NK-92 (cell line): Measurements from ENCODE around the gene CLCNKA.
"Not testable (repeated sequence)": the region's sequence is repeated elsewhere in the genome, so short reads cannot be mapped to it uniquely, and the experiment has no call there.

Experiments used
- DNase-seq: peaks from one replicate; lab custom pipeline; 2025; ENCODE audit not compliant: unreplicated experiment; lab: John Stamatoyannopoulos, UW

CLCNKA gene

GRCh38 chr1:16039871-16040270 lies 18.0 kb downstream of the CLCNKA start:
- not testable (repeated sequence) for DNase-seq

- no peak for DNase-seq
These were observed 19.4 kb downstream of the CLCNKA start for GRCh38 chr1:16041200-16041599.

- DNase-seq: no peak
These were observed 20.3 kb downstream of the CLCNKA start for GRCh38 chr1:16042096-16042495.

GRCh38 chr1:16042654-16043053 lies 20.8 kb downstream of the CLCNKA start:
- not testable (repeated sequence) for DNase-seq

- DNase-seq: no peak
These were observed 21.7 kb downstream of the CLCNKA start, which contains the start of gene CLCNKB for GRCh38 chr1:16043521-16043920. Gene CLCNKB, plus strand, starts transcription at chr1:16043782. Its CDS starts 711 bp downstream, at chr1:16044493.

DNA sequence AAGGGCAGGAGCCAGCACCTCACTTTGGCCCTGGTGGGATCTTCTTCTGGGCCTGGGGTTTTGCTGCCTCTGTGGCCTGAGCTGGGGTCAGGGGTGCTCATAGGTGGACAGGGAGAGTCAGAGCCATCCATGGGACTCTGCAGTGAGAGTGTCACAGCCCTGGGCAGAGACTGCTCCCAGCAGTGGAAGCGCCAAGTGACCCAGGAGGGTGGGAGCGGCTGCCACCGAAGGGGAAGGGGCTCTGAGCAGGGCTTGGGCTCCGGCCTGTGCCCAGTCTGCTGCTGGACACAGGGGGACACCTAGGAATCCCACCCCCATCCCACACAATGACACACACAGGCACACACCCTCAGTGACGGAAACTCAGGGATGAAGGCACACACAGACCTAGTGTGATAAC lies 22.1 kb downstream of the CLCNKA start:
- DNase-seq: no peak

- DNase-seq: no peak
These were observed 25.0 kb downstream of the CLCNKA start for GRCh38 chr1:16046842-16047241.

DNA sequence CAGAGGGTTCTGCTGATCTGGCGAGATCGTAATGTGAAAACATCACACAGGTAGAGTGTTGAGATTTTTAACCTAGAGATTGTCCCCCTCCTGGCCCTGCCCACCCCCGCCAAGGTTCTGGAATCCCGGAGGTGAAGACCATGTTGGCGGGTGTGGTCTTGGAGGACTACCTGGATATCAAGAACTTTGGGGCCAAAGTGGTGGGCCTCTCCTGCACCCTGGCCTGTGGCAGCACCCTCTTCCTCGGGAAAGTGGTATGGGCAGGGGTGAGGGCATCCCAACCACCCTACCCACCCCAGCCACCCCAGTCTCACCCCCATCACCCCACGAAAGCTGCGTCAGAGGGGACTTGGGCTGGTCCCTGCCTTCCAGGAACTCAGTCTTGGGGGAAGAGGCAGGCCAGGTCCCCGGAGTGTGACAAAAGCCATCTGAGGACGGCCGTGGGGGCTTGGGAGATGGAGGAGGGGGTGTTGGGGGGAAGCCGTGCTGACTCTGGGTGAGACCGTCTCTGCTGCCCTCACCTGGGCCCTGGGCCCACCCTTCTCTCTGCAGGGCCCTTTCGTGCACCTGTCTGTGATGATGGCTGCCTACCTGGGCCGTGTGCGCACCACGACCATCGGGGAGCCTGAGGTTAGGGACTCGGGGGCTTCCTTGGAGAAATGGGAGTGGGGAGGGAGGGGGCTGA lies 26.1 kb downstream of the CLCNKA start:
- no peak for DNase-seq

- no peak for DNase-seq
These were observed 26.8 kb downstream of the CLCNKA start for GRCh38 chr1:16048573-16049189.

DNA sequence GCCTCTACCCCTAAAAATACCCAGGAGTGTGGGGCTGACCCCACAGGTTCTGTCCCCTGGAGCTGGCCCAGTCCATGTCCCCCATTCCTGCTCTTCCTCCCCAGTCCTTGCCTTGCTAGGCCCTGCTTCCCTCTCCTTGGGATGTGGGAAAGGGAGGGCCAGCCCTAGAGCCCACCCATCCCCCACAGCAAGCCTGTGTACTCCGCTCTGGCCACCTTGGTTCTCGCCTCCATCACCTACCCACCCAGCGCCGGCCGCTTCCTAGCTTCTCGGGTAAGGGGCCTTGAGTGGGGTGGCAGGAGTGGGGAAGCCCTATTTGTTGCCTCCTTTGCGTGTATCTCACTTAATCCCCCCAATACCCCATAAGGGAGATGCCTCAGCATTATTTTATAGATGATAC lies 28.5 kb downstream of the CLCNKA start:
- no peak for DNase-seq

DNA sequence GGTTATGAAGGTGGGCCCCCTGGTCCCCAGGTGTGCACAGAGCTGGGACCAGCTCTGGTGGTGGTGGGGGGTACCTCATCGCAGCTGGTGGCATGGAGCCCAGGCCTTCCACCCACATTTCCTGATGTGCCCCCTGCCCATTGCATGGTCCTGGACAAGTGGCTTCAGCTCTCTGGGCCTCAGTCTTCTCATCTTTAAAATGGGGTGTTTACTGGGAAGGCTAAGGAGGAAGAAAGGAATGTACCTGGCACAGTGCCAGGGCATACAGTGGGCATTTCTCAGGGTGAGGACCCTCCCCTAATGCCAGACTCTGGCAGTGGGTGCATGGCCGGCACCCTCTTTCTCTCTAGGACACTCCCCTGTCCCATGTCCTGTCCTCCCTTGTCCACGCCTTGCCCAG lies 29.2 kb downstream of the CLCNKA start:
- DNase-seq: no peak

GRCh38 chr1:16051949-16052348 lies 30.1 kb downstream of the CLCNKA start:
- not testable (repeated sequence) for DNase-seq

DNA sequence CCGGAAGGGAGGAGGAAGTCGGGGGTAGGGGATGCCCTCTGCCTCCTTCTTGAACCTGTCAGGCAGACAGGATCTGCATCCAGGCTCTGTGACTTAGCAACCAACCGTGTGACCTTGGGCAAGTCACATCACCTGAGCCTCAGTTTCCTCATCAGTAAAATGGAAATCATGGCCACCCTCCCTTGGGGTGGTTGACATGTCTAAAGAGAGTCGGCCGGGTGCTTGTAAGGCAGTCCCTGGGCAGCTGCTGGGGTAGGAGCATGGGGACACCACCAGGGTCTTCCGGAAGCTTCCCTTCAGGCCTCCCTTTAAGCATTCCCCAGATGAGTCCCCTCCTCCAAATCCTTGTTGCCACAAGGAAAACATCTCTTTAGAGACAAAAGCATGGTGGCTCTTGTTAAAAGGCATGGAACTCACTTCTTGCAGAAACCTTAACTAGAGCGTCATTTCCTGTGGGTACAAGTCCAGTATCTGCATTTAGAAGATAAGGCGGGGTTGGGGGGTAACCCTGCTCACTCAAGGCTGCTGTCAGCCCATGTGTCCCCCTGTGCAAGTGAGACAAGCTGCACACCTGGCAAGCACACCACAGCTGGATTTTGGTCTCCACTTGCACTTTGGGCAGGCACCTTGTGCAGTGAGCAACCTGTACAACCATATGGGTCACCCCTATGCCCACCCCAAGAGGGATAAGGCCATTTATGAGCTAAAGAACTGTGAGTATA lies 32.1 kb downstream of the CLCNKA start:
- no peak for DNase-seq

- no peak for DNase-seq
These were observed 33.0 kb downstream of the CLCNKA start for GRCh38 chr1:16054598-16055540.

DNA sequence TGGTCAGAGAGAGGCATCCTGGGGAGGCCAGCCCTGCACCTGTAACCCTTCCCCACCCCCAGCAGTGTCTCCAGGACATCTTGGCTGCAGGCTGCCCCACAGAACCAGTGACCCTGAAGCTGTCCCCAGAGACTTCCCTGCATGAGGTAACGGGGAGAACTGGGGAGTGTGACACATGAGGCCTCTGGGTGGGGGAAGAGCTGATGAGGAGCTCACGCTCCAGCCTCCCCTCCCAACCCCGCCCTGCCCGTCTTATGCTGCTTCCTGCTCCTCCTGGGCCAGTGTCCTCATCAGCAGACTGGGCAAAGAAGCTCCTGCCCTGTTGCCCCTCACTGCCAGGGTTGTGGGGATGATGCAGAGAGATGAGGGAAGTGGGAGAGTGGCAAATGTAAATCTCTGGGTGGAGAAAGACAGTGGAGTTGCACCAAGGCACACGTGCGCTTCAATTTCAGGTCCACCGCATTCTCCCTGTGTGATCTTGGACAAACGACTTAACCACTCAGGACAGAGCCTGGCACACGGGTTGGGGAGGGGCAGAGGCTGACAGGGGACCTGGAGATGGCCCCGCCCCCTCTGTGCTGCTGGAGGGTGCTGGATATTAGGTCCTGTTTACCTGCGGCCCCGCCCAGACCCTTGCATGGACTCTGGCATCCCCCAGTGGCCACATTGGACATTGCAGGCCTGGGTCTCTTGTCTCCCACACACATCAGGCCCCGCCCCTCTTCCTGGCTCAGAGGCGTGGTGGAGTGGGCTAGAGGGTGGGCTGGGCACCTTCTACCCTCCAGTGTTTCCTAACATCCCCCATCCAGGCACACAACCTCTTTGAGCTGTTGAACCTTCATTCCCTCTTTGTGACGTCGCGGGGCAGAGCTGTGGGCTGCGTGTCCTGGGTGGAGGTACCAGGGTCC lies 34.0 kb downstream of the CLCNKA start:
- DNase-seq: no peak

- not testable (repeated sequence) for DNase-seq
These were observed 34.7 kb downstream of the CLCNKA start for GRCh38 chr1:16056521-16056912.

- not testable (repeated sequence) for DNase-seq
These were observed 35.6 kb downstream of the CLCNKA start for GRCh38 chr1:16057314-16057915.

- DNase-seq: not testable (repeated sequence)
These were observed 36.7 kb downstream of the CLCNKA start for GRCh38 chr1:16058394-16059120.

DNA sequence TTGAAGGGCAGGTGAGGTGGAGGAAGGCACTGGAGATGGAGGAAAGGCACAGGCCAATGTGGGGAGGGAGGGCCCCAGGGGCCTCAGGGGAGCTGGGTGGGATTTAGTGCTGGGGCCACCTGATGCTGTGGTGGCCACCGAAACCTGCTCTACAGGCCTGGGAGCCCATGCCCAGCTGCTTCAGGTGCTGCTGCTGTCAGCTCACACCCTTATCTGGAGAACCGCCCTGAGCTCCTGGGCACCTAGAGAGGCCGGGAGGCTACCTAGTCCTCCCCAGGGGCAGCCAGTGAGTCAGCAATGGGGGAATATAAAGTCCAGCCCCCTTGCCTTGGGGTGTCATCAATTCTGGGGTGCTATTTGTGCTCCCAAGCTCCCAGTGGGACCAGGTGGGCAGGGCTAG lies 39.4 kb downstream of the CLCNKA start:
- no peak for DNase-seq
